Stimulated activated CD8-positive, alpha-beta memory T cell treated with anti-CD3 and anti-CD28 coated beads, Interleukin-12 subunit alpha, Interleukin-12 subunit beta, amount 100 ng/mL, for 24 hours (primary cell): ENCODE data around the gene FOXO1.

Experiments used
- DNase-seq: peaks from one replicate; pipeline ENCODE4 v3.0.0-alpha.2; 2020; ENCODE audit errors: extremely low read depth

The FOXO1 gene

GRCh38 chr13:40637643-40638042 is 28.8 kb downstream of the FOXO1 start:
- no peak for DNase-seq

DNA sequence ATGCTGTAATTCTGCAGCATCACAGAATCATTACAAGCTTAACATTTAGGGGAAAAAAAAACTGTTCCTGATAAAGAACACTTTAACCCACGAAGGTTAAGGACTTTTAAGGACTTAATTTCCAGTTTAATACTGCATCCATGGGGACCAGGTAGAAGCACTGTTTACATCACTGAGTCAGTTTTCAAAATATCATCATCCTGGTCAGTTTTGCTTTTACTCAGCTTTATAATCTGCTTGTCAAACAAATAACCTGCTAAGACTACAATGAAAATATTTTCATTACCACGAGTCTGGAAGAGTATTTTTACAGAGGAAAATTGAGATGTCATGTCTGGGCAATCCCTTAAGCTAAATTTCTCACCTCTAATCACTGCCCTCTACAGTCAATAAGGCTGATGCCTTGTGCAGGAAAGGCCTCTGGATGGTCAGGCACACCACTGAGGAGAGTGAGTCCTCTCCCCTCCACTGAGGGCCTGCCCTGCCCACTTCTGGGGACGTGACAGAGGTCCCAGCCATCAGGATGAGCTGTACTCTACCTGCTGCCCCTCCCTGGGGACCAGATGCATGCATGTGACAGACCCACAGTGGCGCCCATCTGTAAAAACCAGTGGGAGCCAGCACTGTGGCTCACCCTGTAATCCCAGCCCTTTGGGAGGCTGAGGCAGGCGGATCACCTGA is 31.0 kb downstream of the FOXO1 start:
- no peak for DNase-seq

DNA sequence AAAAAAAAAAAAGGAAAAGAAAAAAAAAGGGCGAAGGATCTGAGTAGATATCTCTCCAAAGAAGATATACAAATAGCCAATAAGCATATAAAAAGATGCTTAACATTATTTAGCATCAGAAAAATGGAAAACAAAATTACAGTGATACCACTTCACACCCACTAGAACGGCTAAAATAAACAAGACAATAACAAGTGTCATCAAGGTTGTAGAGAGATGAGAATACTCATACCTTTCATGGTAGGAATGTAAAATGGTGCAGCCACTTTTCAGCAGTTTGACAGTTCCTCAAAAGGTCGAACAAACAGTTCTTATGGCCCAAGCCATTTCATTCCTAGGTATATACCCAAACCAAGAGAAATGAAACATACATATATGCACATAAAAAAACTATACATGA is 33.5 kb downstream of the FOXO1 start:
- no peak for DNase-seq

DNA sequence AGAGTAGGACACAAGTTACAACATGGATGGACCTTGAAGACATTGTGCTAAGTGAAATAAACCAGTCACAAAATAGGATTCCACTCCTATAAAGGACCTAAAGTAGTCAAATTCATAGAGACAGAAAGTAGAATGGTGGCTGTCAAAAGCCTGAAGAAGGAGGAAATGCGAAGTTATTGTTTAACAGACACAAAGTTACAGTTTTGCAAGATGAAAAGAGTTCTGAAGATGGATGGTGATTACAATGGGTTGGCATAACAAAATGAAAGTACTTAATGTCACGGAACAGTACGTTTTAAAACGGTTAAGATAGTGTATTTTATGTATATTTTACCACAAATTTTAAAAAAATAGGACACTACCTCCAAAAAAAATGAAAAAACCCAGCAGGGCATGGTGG is 34.8 kb downstream of the FOXO1 start:
- DNase-seq: no peak

- DNase-seq: no peak
Observed at GRCh38 chr13:40629678-40630384, 36.6 kb downstream of the FOXO1 start.

DNA sequence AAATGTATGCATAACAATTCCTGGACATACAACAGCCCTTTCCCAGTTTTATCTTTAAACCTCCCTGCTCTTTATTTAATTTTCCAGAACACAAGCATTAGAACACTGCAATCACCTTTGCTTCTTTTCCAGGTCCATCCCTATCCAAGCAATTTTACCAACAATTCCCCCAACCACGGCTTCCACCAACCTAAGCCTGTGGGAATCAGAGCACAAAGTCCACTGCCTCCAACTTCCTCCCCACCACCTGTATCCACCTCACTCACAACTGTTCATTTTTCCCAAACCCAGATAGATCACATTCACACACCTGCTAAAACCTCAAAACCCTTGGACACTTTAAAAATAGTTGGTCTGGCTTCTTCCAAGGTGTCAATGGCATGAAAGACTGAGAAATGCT is 39.5 kb downstream of the FOXO1 start:
- no peak for DNase-seq

DNA sequence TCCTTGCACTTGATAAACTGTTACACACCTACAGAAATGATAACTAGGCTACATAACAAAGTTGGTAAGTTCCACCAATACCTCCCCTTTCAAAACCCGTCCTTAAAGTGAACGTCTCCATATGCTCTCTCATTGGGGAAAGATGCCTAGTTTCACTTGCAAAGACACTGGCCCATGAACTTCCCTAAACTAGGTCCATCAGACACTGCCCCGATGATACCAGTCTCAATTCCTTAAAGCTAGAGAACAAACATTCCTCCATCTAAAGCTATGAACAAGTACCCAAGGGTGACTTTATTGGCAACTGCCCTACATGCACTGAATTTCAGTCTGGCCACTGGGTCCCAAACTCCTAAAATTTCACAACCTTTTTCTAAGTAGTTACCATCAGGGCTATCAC is 39.9 kb downstream of the FOXO1 start:
- no peak for DNase-seq

GRCh38 chr13:40624986-40625385 is 41.5 kb downstream of the FOXO1 start:
- DNase-seq: no peak

GRCh38 chr13:40624383-40624782 is 42.1 kb downstream of the FOXO1 start:
- peak; percentile 23 for DNase-seq

- no peak for DNase-seq
Observed at GRCh38 chr13:40622761-40623160, 43.7 kb downstream of the FOXO1 start.

DNA sequence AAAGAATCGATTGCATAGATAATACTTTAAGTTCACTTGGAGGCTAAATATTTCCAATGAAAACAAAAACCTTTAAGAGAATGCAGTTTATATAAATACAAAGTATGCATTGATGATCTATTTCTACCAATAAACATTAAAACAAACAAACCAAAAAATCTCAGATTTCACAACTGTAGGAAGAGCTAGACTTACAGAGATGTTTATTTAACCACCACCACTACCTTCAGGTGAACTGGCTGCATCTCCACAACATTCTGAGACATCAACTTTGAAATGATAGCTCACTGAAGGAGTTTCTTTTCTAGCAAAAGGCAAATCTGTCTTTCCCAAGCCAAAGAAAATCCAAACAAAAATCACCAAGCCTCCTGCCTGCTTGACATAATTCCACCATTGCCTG is 44.2 kb downstream of the FOXO1 start:
- DNase-seq: no peak

- DNase-seq: no peak
Observed at GRCh38 chr13:40619479-40619814, 47.0 kb downstream of the FOXO1 start.

DNA sequence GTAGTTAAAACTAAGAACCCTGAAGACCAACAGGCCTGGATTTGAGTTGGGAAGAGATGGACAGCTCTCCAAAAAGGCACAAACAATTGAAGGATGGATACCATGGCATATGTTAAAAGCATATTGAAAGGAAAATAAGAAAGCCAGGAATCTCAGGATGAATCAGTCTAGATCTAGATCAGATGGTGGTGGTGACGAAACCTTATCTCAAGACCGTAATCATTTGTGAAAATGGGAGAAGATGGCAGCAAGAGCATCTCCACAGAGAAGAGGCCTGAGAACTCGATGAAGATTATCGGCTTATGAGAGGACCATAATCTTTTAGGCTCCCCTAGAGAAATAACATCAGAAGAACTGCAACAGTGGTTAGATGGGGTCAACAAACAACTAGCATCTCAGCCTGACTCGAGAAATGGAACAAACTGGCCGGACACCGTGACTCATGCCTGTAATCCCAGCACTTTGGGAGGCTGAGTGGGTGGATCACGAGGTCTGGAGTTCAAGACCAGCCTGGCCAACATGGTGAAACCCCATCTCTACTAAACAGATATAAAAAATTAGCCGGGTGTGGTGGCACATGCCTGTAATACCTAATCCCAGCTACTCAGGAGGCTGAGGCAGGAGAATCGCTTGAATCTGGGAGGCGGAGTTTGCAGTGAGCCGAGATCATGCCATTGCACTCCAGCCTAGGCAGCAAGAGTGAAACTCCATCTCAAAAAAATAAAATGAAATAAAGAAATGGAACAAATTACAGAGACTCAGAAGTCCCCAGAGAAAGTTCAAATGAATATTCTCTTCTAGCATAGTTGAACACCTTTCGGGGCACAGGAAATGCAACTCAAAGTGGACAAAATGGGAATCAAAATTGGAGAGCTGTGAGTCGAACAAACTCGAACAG is 47.6 kb downstream of the FOXO1 start:
- no peak for DNase-seq

- DNase-seq: no peak
Observed at GRCh38 chr13:40617801-40618356, 48.6 kb downstream of the FOXO1 start.

GRCh38 chr13:40615619-40616018 is 50.8 kb downstream of the FOXO1 start:
- no peak for DNase-seq

DNA sequence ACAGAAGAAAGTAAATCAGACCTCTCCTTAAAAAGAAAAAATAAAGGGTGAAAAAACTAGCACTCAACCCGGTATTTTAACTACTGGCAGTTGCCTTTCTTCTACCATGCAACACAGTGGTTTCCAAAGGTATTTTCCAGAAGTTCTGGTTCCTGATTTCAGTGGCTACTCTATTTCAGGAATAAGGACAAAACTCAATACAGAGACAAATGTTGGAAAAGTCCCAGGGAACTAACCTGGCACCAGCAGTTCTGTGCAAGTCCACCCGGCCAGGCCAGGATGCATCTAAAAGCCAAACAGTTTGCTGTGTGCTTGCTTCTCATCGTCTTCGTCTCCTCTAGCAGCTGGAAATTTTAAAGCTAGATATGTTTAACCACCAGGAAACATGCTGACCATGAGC is 52.5 kb downstream of the FOXO1 start:
- DNase-seq: no peak

DNA sequence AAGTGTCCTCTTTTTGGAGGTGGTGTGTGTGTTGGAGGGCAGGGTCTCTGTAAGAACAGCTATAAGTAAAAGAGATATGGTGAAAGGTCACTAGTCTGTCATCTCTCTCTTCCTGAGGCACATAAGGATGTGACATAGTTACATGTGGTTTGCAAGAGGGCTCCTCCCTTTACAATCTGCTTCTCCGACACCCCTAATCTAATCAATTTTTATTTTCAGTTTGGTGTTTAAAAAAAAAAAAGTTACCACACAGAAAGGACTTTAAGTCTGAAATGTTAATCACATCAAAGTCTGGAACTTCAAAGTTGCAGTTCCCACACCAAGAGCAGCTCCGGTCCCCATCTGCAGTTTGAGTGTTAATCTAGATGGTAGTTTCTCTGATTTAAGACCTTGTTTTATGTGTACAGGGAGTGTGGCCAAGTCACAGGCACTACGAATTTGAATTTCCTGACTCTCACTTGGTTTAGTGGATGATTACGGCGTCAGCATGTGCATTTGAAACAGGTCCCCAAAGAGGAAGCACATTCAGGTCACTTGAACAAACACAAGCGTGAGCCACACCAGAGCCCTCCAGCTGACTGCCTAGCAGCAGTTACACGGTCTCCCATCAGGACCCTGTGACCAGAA is 53.1 kb downstream of the FOXO1 start:
- peak; percentile 14 for DNase-seq

GRCh38 chr13:40612041-40612440 is 54.4 kb downstream of the FOXO1 start:
- DNase-seq: no peak

DNA sequence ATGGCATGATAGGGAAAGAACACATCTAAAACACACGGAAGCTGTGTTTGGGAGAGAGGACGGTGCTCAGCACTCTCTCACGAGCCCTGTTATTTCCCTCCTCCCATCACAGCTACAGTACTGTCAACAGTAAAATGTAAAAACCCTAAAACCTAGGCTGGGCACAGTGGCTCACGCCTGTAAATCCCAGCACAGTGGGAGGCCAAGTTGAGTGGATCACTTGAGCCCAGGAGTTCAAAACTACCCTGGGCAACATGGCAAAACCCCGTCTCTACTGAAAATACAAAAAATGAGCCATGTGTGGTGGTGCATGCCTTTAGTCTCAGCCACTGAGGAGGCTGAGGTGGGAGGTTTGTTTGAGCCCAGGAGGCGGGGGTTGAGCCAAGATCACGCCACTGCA is 54.8 kb downstream of the FOXO1 start:
- no peak for DNase-seq

DNA sequence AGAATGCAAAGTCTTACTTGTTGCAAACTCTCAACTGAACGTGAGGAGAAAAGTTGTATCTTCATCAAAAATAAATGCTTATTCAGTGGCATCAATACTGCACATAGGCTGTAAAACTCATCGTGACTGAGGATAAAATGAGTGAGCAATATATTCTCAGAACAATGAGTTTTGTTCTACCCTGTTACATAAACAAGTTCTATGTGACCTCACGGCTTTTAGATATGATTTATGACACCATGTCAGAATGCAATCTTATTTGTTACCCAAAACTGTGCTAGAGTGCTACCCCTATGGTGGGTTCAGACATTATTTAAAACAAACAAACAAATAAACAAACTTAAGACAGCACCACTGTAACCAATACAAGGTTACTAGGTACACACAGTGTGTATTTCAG is 55.4 kb downstream of the FOXO1 start:
- DNase-seq: no peak

DNA sequence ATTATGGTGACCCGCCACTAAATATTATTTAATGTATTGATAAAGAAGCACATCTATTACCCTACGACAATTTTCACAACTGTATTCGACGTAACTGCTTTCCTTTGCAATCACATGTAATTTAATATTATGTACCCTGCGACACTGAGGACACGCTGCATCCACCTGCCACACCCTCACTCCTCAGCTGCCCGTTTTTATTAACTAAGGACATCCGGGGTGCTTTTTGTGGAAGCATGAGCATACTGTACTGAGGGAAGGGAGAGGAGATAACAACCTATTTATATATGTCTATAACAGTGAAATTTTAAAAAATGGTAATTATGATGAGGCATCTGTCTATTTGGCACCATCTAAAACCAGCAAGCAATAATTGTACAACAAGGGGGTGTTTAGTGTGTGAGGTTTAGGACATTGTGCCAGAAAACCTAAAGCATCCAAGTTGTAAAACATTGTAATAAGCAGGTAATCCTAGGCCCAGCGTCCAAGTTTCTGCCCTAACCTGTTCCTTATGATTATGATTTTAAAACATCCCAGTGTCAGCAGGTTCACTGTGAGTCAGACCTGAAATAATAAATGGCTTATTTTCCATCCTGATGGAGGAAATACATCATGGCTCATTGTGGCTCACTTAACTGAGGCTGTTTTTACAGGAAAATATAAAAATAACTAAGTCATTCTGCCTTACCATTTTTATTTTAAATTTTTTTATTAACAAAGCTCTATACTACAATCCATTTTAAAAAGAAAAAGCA is 56.3 kb downstream of the FOXO1 start:
- no peak for DNase-seq
